Adipocyte (in vitro differentiated cells): ENCODE results near the gene TMEM234.

ENCODE experiments used
- DNase-seq: peaks from one replicate; pipeline ENCODE4 v3.0.0-alpha.2; 2015; ENCODE audit warnings: low read depth
- H3K27me3 ChIP-seq: replicated peaks from 2 replicates; pipeline ENCODE4 v1.7.0; 2013; ENCODE audit warnings: mild to moderate bottlenecking, low read length, moderate library complexity; ENCODE audit not compliant: control insufficient read depth, insufficient read depth
- H3K36me3 ChIP-seq: 2 replicates; pipeline ENCODE4 v1.7.0; 2013; ENCODE audit warnings: low read length, mild to moderate bottlenecking, moderate library complexity; ENCODE audit not compliant: control insufficient read depth, insufficient read depth, severe bottlenecking
- H3K4me1 ChIP-seq: 2 replicates; pipeline ENCODE4 v1.7.0; 2013; ENCODE audit warnings: mild to moderate bottlenecking, low read length, moderate library complexity; ENCODE audit not compliant: control insufficient read depth, insufficient read depth
- H3K4me3 ChIP-seq: 2 replicates; pipeline ENCODE4 v1.7.0; 2013; ENCODE audit warnings: mild to moderate bottlenecking, low read length, moderate library complexity
- H3K9ac ChIP-seq: 2 replicates; pipeline ENCODE4 v1.7.0; 2013; ENCODE audit warnings: mild to moderate bottlenecking, low read length, moderate library complexity
- H3K9me3 ChIP-seq: 2 replicates; pipeline ENCODE4 v1.7.0; 2013; ENCODE audit warnings: mild to moderate bottlenecking, low read length, moderate library complexity; ENCODE audit not compliant: control insufficient read depth

TMEM234 gene

DNA sequence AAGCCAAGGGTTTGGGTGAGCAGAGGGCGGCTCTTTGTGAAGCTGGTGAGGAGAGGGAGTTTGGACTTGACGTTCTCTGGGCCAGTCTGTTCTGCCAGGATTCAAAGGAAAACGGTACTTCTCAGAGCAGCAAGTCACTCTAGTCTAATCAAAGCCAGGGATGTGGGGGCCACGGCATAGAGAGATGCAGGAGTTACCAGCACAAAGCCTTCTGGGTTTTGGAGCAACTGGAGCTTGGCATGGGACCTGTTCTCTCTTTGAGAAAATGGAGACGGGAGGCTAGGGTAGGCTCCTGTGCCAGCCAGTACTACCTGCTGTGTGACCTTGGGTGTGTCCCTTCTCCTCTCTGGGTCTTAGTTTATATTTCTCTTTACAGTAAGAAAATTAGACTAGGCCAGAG lies 40.6 kb downstream of the TMEM234 start:
- DNase-seq, result no peak
- Histone ChIP-seq H3K4me1 (peaks cover 49% of the 10 kb centered on the region), H3K36me3 (peaks cover 25% of the 10 kb centered on the region), H3K4me3 (peak overlapping the region; percentile 86), H3K9ac (peak overlapping the region; percentile 99), H3K9me3 (no peaks in the 10 kb centered on the region), H3K27me3 (no peaks in the 10 kb centered on the region)

DNA sequence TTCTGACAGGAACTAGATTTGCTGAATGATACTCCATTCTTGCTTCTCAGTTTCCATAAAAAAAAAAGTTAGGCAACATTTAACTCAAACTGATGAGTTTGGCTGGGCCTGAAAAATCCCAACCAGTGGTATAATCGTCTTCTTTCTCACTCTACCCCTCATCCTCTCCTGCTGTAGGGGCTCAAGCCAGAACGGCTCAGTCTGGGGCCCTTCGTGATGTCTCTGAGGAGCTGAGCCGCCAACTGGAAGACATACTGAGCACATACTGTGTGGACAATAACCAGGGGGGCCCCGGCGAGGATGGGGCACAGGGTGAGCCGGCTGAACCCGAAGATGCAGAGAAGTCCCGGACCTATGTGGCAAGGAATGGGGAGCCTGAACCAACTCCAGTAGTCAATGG lies 41.1 kb downstream of the TMEM234 start:
- H3K9ac ChIP-seq, result peak overlapping the region; percentile 99
- peak overlapping the region; percentile 86 for H3K4me3 ChIP-seq
- H3K36me3 ChIP-seq, result peaks cover 20% of the 10 kb centered on the region
- H3K27me3 ChIP-seq, result no peaks in the 10 kb centered on the region
- DNase-seq, result no peak
- no peaks in the 10 kb centered on the region for H3K9me3 ChIP-seq
- peaks cover 49% of the 10 kb centered on the region for H3K4me1 ChIP-seq

DNA sequence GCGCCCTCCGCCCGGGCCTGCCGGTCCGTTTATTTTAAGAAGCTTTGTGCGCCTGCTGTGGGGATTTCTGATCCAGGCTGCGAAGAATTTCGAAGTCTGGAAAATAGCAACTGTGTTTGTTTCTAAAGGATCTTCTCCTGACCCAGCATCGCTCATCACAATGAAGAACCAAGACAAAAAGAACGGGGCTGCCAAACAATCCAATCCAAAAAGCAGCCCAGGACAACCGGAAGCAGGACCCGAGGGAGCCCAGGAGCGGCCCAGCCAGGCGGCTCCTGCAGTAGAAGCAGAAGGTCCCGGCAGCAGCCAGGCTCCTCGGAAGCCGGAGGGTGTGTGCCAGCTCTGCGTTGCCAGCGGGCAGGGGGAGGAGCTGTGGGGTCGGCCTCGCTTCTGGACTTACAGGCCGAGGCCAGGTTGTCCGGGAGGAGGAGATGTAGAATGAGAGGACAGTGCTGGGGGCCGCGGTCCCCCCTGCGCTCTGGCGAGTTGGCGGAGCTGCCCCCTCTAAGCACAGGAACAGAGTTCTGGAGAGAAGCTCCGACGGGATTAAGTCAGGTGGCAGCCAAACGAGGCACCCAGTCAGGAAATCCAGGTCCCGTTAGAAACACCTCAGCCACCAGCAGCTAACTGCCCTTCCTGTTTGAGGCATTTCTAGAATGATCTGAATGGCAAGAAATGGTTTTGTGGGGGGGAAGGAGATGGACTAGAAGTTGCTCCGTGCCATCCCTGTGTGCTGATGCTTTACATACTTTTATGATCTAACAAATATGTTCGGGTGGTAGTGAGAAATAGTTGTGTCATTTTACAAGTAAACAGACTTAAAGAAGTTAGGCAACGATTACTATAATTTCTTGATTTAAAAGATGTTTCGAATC lies 41.7 kb downstream of the TMEM234 start:
- H3K4me3 ChIP-seq, result peak overlapping the region; percentile 86
- peak; percentile 80 for DNase-seq

DNA sequence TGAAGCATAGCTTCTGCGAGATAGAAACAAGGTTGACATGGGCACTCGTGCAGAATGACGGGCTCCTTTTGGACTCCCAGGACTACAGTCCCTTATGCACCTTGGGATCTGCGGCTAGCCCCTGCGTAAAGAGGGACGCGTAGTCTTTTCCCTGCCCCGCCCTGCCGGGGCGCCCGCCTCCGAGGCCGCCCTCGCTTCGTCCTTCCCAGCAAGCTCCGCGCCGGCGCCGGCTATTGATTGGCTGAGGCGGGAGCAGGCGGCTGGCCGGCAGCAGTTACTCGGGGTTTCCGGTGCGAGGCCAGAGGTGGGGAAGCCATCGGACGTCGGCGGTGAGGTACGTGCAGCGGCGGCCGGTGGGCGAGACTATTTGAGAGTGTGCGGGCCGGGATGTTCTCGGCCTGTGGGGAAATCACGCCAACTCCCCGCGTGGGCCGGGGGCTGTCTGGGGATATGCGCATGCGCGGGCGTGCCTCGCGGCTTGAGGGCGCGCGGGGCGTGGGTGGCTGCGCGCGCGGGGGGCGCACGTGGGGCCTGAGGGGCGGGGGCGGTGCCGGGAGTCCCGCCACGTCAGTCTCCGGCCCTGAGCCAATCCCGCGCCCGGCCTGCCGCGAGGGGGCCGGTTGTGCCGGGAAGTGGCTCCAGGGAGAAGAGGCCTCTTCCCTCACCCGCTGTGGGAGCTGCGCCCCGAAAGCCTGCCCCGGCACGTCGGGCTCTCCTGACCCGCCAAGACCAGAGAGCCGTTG lies 42.5 kb downstream of the TMEM234 start, which contains the start of gene TXLNA:
TXLNA (plus strand) TSS at position 233 of the 743 bp plus-strand sequence. CDS start 671 bp downstream, outside the sequence.
- Histone ChIP-seq H3K4me1 (peaks cover 46% of the 10 kb centered on the region), H3K9me3 (no peaks in the 10 kb centered on the region), H3K9ac (peak within 1 kb of the TSS; percentile 99), H3K36me3 (peaks cover 16% of the 10 kb centered on the region), H3K4me3 (peak within 1 kb of the TSS; percentile 86), H3K27me3 (no peaks in the 10 kb centered on the region)
- DNase-seq, result peak; percentile 96

More for the DNA sequence above, 41.7 kb downstream of the TMEM234 start:
- peaks cover 14% of the 10 kb centered on the region for H3K36me3 ChIP-seq
- H3K9me3 ChIP-seq, result no peaks in the 10 kb centered on the region
- peaks cover 49% of the 10 kb centered on the region for H3K4me1 ChIP-seq
- peak overlapping the region; percentile 99 for H3K9ac ChIP-seq
- H3K27me3 ChIP-seq, result no peaks in the 10 kb centered on the region

DNA sequence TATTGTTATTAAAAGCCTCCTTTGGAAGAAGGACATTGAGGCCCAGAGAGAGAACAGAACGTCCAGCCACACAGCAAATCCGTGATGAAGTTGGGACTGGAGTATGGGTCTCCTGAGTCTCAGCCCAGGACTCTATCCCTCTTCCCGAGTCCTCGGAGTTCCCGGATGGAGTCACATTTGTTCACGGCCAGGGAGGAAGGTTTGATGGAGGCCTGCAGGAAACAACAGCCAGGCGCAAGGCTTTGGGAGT lies 43.0 kb downstream of the TMEM234 start:
- Histone ChIP-seq H3K9ac (peak overlapping the region; percentile 99), H3K27me3 (no peaks in the 10 kb centered on the region), H3K4me3 (peak overlapping the region; percentile 86), H3K36me3 (peaks cover 16% of the 10 kb centered on the region), H3K9me3 (no peaks in the 10 kb centered on the region), H3K4me1 (peaks cover 41% of the 10 kb centered on the region)
- DNase-seq, result no peak

DNA sequence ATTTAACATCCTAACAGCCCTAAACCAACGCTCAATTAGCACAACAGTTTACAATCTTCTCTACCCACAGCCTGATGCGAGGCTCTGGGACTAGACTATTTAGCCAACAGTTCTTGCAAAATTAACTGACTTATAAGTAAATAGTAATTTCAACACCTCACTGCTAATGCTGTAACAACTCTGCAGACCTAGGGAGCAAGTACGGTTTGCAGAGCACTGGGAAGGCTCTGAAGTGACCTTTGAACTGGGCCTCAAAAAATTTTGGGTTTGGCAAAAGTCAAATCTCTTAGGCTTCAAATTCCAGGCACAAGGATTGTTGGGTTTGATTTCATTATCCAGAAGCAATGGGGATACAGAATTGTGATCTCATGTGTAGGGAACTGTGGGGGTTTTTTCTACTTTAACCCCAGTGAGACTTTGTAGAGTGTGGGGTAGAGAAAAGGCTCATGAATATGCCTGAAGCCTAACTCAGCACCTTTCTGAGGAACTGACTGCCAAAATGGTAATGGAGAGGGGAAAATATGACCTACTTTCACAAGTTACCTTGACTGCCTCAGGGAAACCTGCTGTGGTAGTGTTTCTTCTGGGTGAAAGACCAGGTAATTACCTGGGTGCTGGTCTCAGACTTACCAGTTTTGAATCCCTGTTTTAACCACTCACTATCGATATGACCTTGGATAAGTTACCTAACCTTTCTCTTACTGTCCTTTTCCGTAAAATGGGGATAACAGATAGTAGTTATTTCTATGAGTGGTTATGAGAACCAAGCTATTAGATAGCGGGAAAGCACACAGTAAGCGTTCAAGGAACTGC lies 43.6 kb downstream of the TMEM234 start:
- Histone ChIP-seq H3K9me3 (no peaks in the 10 kb centered on the region), H3K4me1 (peaks cover 37% of the 10 kb centered on the region), H3K36me3 (peaks cover 18% of the 10 kb centered on the region), H3K27me3 (no peaks in the 10 kb centered on the region), H3K9ac (peak overlapping the region; percentile 99), H3K4me3 (peak overlapping the region; percentile 86)
- DNase-seq, result no peak

DNA sequence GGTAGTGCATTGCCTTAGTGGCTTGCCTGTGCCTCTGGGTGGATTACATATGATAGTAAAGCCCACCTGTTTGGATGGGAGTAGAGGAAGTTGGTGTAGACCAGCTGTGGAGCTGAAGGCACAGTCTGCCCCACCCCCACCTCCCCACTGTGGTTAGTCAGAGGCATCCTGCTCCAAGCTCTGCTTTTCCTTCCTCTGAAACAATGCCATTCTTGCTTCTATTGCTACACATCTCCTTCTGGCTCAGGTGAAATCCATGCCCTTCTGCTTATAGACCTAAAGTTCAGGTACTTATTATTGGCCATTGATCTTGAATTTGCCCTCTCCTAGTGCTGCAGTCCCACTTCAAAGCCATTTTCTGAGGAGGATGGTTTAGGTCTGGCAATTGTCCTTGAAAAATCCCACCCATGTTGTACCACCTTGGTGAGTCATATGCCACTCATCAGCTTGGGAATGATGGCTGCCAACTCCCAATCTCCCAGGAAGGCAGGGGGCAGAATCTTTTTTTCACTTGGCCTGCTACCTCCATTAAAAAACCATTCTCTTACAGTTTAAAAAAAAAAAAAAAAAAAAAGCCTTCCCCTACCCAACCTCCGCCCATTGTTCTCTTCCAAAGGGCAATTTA lies 49.4 kb downstream of the TMEM234 start:
- Histone ChIP-seq H3K9ac (no peak overlapping the region), H3K4me1 (peaks cover 1% of the 10 kb centered on the region), H3K9me3 (no peaks in the 10 kb centered on the region), H3K27me3 (no peaks in the 10 kb centered on the region), H3K4me3 (no peak overlapping the region), H3K36me3 (peaks cover 66% of the 10 kb centered on the region)
- no peak for DNase-seq

DNA sequence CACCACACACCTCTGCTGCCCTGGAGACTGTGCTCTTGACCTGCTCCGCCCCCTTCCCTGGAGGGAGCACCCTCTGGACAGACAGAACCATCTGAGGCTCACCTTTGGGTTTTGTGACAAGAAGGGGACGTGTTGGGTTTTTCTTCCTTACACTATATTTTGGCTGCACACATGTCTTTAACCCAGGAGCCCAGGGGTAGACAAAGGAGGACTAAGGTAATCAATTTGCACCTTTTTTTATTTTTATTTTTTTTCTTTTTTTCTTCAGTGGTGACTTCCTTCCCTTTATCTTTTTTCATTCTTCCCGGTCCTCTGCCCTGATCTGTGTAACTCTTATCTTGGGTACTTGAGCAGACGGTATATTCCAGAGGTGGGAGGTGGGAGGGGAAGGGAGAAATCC lies 51.2 kb downstream of the TMEM234 start:
- H3K36me3 ChIP-seq, result peaks cover 78% of the 10 kb centered on the region
- H3K4me1 ChIP-seq, result no peaks in the 10 kb centered on the region
- H3K9me3 ChIP-seq, result no peaks in the 10 kb centered on the region
- H3K27me3 ChIP-seq, result no peaks in the 10 kb centered on the region
- no peak for DNase-seq
- H3K4me3 ChIP-seq, result no peak overlapping the region
- H3K9ac ChIP-seq, result no peak overlapping the region
